GM18508 (cell line): ENCODE results near the gene TMEM92.
"Not testable (repeated sequence)": the region's sequence is repeated elsewhere in the genome, so short reads cannot be mapped to it uniquely, and the experiment has no call there.

Experiments
- ATAC-seq: cut with Tn5 transposase; IDR thresholded peaks from one replicate; pipeline ENCODE4 v1.9.1; 2021; ENCODE audit warnings: moderate number of reproducible peaks; ENCODE audit not compliant: insufficient read depth, unreplicated experiment

The TMEM92 gene

GRCh38 chr17:50272711-50273653 is 1.3 kb upstream of the TMEM92 start:
- ATAC-seq: no peak

DNA sequence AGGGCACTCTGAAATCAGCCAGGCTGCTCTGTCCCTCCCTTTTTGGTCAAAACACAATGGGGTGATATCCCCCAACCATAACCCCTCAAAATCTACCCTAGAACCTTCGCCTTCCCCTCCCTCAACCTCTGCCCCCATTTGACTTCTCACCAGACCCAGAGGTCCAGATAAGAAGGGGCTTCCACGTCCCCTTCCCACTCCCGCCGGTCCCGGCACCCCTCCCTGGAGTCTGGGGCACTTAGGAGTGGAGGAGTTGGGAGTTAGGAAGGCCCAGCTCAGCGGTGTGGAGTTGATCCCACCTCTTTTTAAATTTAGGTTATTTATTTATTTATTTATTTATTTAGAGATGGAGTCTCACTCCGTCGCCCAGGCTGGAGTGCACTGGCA is 619 bp upstream of the TMEM92 start:
- no peak for ATAC-seq

DNA sequence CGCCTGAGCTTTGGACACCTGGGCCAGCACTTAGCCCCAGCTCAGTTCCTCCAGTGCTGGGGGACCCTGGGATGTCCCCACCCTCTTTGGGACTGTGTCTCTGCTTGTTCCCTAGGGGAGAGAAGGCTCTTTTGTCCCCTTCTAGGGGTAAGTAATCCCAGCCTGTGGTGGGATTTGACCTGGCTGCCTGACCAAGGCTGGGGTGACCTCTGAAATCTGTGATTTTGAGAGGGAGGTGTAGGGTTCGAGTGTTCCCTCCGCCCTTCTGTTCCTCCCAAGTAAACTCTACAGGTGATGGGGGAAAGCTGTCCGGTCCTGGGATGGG is 593 bp downstream of the TMEM92 start:
- ATAC-seq: no peak

DNA sequence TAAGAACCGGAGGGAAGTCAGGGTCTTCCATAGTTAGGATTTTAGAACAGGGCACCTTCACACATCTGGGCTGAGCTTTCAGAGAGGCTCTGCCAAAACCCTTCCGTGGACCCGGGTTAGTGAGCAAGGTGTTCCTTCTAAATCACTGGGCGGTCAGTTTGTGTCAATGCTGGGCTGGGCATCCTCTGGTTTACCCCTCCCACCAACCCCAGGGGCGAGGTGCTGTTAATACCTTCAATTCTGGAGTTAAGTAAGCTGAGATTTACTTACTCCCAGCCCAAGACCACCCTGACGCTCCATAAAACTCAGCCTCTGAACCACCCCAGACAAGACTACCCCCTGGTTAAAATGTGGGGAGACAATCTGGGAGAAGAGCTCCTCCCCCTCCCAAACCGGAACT is 1.0 kb downstream of the TMEM92 start:
- ATAC-seq: no peak

DNA sequence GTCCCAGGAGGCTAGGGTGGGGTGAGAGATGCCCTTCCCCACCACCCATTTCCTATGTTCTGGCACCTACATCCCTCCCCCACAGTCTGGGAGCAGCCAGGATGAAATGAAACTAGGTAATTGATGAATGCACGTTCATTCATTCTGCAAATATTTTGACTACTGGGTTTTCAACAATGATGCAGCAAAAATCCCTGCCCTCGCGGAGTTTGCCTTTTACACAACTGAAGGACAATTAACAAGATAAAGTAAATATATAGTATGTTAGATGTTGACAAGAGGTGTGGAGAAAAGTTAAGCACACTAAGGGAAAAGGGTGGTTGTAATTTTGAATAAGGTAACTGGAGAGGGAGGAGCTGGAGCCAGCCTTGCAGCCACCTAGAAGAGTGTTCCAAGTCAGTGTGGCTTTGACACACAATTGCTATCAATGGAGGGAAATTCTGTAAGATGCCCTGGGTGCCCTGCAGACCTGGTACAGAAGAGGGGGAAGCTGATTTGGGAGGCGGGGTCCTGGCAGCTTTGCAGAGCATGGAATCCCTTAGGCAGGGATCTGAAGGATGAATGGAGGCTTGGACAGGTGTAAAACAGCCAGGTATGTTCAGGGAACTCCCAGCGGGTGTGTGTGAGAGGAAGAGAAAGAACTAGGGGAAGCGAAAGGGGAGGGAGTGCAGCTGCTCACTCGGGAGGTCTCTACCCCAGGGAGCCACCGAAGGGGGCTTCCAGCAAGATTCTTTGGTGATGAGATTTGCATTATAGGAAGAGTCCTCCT is 2.5 kb downstream of the TMEM92 start:
- ATAC-seq: no peak

GRCh38 chr17:50277357-50277754 is 3.1 kb downstream of the TMEM92 start:
- ATAC-seq: no peak

DNA sequence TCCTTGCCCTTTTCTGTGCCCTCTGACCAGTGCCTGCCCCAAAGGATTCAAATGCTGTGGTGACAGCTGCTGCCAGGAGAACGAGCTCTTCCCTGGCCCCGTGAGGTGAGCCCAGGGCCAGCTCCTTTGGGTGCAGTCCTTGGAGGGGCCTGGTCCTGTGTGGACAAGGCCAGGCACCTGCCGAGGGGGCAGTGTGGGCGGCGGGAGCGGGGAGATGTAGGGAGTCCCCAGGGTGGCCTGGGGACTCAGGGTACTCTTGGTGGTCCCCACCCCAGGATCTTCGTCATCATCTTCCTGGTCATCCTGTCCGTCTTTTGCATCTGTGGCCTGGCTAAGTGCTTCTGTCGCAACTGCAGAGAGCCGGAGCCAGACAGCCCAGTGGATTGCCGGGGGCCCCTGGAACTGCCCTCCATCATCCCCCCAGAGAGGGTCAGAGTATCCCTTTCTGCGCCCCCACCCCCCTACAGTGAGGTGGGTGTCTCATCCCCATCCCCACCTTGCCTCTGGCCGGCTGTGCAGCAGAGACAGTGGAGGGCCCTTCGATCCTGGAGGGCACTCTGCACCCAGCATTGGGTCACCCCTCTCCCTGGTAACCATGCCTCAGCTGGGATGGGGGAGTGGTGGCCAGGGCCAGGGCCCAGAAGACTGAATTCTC is 4.4 kb downstream of the TMEM92 start:
- ATAC-seq: no peak

GRCh38 chr17:50279181-50279526 is 4.9 kb downstream of the TMEM92 start:
- no peak for ATAC-seq

DNA sequence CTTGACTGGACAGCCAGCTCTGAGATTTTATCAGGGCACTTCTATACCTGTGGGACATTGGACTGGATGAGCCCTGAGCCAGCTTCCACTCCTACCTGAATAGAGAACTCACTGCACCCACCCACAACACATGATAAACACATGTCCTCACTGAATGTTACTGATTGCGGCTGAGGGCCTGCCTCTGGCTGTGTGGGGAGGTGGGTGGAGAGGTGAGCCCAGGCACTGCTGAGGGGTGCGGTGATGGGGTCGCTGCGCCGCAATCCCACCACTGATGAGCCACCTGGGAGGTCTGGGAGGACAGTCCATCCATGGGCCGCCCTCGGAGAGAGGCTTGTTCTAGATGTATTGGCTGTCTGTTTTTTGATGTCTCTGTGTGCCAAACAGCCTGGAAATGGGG is 5.4 kb downstream of the TMEM92 start:
- no peak for ATAC-seq

DNA sequence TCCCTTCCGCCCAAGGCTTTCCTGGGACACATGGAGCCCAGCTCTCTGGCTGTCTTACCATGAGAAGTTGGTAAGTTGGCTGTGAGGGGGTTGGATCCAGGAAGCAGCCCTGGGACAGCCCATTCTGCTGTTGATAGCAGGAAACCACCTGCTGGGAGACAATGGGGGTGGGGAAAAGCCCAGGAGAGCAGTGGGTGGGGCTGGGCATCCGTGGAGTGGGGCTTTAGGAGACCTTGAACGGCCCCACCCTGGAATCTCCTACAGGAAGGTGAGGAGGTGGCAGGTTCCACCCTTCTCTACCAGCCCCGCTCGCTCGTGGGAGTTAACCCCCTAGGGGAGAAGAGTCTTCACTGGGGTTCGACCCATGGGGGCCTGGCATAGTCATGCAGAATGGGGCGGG is 5.8 kb downstream of the TMEM92 start:
- no peak for ATAC-seq

DNA sequence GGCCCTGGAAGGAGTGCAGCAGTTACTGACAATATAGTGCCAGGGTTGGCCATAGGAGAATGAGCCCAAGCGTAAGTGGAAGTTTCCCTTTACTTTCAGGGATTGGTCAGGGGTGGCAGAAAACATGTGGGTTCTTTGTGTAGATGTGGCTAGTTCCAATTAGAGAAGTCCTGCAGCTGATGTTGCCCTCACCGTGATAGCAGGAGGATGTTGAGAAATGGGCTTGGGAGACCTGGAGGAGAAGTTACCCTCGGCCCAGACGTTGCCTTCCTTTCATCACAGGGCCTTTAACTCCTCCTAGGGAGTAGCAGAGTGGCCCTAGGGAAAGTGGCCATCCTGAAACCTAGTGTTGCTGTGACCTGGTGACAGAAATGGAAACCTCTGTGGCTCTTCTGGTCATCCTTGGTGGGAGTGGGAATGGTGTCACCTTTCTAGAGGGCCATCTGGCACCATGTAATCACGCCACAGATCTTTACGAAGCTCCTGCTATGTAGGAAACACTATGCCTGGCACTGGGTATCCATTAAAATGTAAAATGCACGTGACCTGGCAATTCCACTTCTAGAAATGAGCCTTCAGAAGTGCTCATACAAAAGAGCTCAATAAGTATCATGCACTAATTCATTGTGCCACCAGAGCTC is 6.7 kb downstream of the TMEM92 start:
- no peak for ATAC-seq

- ATAC-seq: no peak
Measured at GRCh38 chr17:50281739-50282401, 7.6 kb downstream of the TMEM92 start.

- no peak for ATAC-seq
Measured at GRCh38 chr17:50283246-50283645, 9.0 kb downstream of the TMEM92 start.

- no peak for ATAC-seq
Measured at GRCh38 chr17:50283714-50284113, 9.4 kb downstream of the TMEM92 start.

- no peak for ATAC-seq
Measured at GRCh38 chr17:50285941-50286340, 11.7 kb downstream of the TMEM92 start.

GRCh38 chr17:50287302-50287701 is 13.0 kb downstream of the TMEM92 start:
- not testable (repeated sequence) for ATAC-seq

DNA sequence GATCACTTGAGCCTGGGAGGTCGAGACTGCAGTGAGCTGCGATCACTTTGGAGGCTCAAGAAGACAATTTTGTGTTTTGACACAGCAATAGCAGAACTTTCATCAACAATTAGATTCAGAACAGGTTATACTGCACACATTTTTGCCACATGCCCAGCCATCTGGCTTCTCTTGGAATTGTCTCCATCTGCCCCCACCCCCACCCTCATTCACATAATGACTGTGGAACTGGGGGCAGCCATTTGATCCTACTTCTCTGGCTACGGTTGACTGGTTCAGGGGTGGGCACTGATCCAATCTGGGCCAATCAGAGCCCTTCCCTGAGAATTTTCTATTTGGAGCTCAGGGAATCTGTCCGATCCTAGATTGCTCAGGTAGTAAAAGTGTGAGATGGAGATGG is 14.0 kb downstream of the TMEM92 start:
- ATAC-seq: no peak

DNA sequence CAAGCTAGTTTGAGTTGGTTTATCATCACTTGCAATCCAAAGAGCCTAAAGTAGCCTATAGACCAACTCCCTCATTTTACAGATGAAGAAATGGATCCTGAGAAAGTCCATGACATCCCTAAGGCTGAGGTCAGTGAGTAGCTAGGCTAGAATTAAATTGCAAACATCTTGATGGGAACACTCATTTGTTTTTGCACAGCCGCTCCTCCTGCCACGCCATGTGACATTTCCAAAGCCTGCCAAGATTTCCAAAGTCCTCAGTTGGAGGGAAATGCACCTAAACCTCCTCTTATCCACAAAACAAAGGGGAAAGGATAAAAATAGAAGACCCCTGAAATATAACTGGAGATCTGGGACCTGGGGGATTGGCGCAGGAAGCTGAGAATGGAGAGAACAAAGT is 15.0 kb downstream of the TMEM92 start:
- no peak for ATAC-seq

DNA sequence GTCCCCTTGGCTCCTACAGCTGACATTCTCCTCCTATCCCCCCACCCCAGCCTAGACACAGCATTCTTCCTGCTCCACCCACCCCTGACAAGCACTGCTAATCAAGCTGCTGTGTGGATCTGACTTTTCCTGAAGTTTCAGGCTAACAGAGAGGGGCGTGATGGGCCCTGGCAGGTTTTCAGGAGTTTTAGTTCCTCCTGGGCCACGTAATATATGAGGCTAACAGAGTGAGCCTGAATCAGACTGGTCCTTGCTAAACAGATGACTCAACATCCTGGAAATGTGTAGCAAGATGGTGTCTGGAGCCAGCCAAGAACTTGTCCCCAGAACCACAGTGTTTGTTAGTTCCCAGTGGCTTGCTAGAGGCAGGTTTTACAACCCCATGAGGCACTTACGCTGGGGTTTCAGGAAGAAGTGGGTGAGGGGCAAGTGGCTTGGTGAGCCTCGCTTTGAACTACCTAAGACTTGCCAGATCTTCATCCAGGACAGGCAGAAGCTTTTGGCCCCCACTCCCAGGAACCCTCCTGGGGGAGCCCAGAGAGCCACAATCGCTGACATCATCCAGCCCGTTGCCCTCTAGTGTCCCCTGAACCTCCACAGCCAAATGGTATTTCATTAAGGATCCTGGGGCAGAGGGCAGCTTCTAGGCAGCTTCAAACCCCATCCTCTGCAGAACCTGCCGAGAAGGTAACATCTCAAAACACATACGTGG is 15.9 kb downstream of the TMEM92 start:
- ATAC-seq: no peak

DNA sequence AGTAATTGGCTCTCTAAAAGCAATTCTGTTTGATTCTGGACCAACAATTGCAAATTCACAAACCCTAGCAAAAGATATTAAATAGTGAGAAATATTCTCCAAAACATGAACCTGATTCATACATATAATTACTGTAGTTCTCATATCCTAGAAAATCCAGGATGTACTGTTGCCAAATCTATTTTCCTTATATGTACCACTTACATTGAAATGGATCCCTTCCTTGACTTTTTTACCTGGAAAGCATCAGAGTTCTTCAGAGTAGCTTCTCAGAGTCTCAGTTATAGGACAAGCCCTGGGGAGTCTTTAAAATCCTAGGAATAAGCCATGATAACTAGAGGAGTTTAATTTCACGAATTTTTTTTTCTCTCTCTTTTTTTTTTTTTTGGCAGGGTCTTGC is 16.7 kb downstream of the TMEM92 start:
- ATAC-seq: no peak
